ENCODE results near the gene ETV3. TPM values are rescaled to one million over a fixed set of nuclear protein-coding genes. Genes with fewer than 3 reads are reported as not detected.

Gene ETV3
- total RNA-seq, 4 donors from 2014 or later, result 8.6 to 13.4 (median 11.4) TPM

- DNase-seq, result no peak
- intact Hi-C loops (cut with DNase I; ENCODE audit: low total_unique reads), result no loop called here
Measured at GRCh38 chr1:157084720-157085119, 53.5 kb downstream of the ETV3 start.

GRCh38 chr1:157081707-157082106, 56.5 kb downstream of the ETV3 start:
- Histone ChIP-seq H3K36me3 (no peaks in the 10 kb centered on the region), H3K27me3 (no peaks in the 10 kb centered on the region), H3K9me3 (no peaks in the 10 kb centered on the region), H3K4me3 (no peak overlapping the region), H3K27ac (no peak overlapping the region), H3K4me1 (no peaks in the 10 kb centered on the region)
- ATAC-seq (no peak), DNase-seq (no peak)
- in situ Hi-C loops (cut with MboI; ENCODE audit: low sequenced_read_pairs in 4 of 4) (no loop called here), intact Hi-C loops (cut with DNase I; ENCODE audit: low total_unique reads) (no loop called here)
- TF ChIP-seq POLR2A (IDR thresholded peaks at IDR 0.05) (no peak), CTCF (IDR thresholded peaks at IDR 0.05 in 4 of 5, conservative IDR thresholded peaks at IDR 0.05 in 1 of 5) (no peak)

More at GRCh38 chr1:157084720-157085119, 53.5 kb downstream of the ETV3 start:
- H3K9me3 ChIP-seq, result no peaks in the 10 kb centered on the region
- no peaks in the 10 kb centered on the region for H3K27me3 ChIP-seq
- TF ChIP-seq CTCF (IDR thresholded peaks at IDR 0.05 in 4 of 5, conservative IDR thresholded peaks at IDR 0.05 in 1 of 5) (no peak), POLR2A (IDR thresholded peaks at IDR 0.05) (no peak)
- H3K27ac ChIP-seq, result no peak overlapping the region
- no peak for ATAC-seq
- H3K36me3 ChIP-seq, result no peaks in the 10 kb centered on the region
- no peaks in the 10 kb centered on the region for H3K4me1 ChIP-seq
- in situ Hi-C loops (cut with MboI; ENCODE audit: low sequenced_read_pairs in 4 of 4), result no loop called here
- no peak overlapping the region for H3K4me3 ChIP-seq

GRCh38 chr1:157080714-157081113, 57.5 kb downstream of the ETV3 start:
- in situ Hi-C loops (cut with MboI; ENCODE audit: low sequenced_read_pairs in 4 of 4) (no loop called here), intact Hi-C loops (cut with DNase I; ENCODE audit: low total_unique reads) (no loop called here)
- Histone ChIP-seq H3K27me3 (no peaks in the 10 kb centered on the region), H3K36me3 (no peaks in the 10 kb centered on the region), H3K4me1 (no peaks in the 10 kb centered on the region), H3K4me3 (no peak overlapping the region), H3K9me3 (no peaks in the 10 kb centered on the region), H3K27ac (no peak overlapping the region)
- DNase-seq (no peak), ATAC-seq (no peak)
- no peak for TF ChIP-seq POLR2A (IDR thresholded peaks at IDR 0.05)
- no peak for TF ChIP-seq CTCF (IDR thresholded peaks at IDR 0.05 in 4 of 5, conservative IDR thresholded peaks at IDR 0.05 in 1 of 5)

GRCh38 chr1:157077394-157077793, 60.8 kb downstream of the ETV3 start:
- no peak for DNase-seq
- no peak for ATAC-seq
- Histone ChIP-seq H3K9me3 (no peaks in the 10 kb centered on the region), H3K27me3 (no peaks in the 10 kb centered on the region), H3K36me3 (no peaks in the 10 kb centered on the region), H3K4me1 (peaks cover 2 to 3% of the 10 kb centered on the region in 2 donors), H3K27ac (no peak overlapping the region), H3K4me3 (no peak overlapping the region)
- no peak for TF ChIP-seq POLR2A (IDR thresholded peaks at IDR 0.05)
- TF ChIP-seq CTCF (IDR thresholded peaks at IDR 0.05 in 4 of 5, conservative IDR thresholded peaks at IDR 0.05 in 1 of 5), result no peak
- in situ Hi-C loops (cut with MboI; ENCODE audit: low sequenced_read_pairs in 4 of 4) (no loop called here), intact Hi-C loops (cut with DNase I; ENCODE audit: low total_unique reads) (loop anchor here (10.0 kb wide), 3 partner anchors 73 to 163 kb away; no protein-coding TSS in a partner anchor)

Data from gastrocnemius medialis (tissue), 4 donors.